Activated CD4-positive, alpha-beta T cell treated with anti-CD3 and anti-CD28 coated beads, Interleukin-2, Interleukin-4, amounts not matched to agents 100 ng/mL and 50 ng/mL, durations not matched to agents 16 hours and 8 hours (primary cell): Measurements from ENCODE around the gene KRTAP4-8.
"Not testable (repeated sequence)": the region's sequence is repeated elsewhere in the genome, so short reads cannot be mapped to it uniquely, and the experiment has no call there.

Experiments
- DNase-seq: peaks from one replicate; pipeline ENCODE4 v3.0.0-alpha.2; 2020; ENCODE audit warnings: low spot score

KRTAP4-8 gene

GRCh38 chr17:41065016-41065689 lies 32.8 kb downstream of the KRTAP4-8 start:
- not testable (repeated sequence) for DNase-seq

GRCh38 chr17:41064301-41064700 lies 33.6 kb downstream of the KRTAP4-8 start:
- no peak for DNase-seq

GRCh38 chr17:41063449-41063848 lies 34.5 kb downstream of the KRTAP4-8 start:
- DNase-seq, result no peak

- no peak for DNase-seq
These were observed 36.0 kb downstream of the KRTAP4-8 start for GRCh38 chr17:41061964-41062363.

- no peak for DNase-seq
These were observed 37.8 kb downstream of the KRTAP4-8 start, which contains the start of gene KRTAP2-3 for GRCh38 chr17:41060052-41060604. Gene KRTAP2-3, minus strand, starts transcription at chr17:41060114. Its CDS starts 64 bp downstream, at chr17:41060050.

- not testable (repeated sequence) for DNase-seq
These were observed 38.5 kb downstream of the KRTAP4-8 start for GRCh38 chr17:41059276-41060051.

- no peak for DNase-seq
These were observed 39.2 kb downstream of the KRTAP4-8 start for GRCh38 chr17:41058741-41059140.

- DNase-seq, result no peak
These were observed 40.4 kb downstream of the KRTAP4-8 start for GRCh38 chr17:41057547-41057946.

GRCh38 chr17:41055130-41055529 lies 42.8 kb downstream of the KRTAP4-8 start, which contains the start of gene KRTAP2-2:
Gene KRTAP2-2, minus strand, starts transcription at chr17:41055230. Its CDS starts 19 bp downstream, at chr17:41055211.
- DNase-seq, result not testable (repeated sequence)

- not testable (repeated sequence) for DNase-seq
These were observed 43.4 kb downstream of the KRTAP4-8 start for GRCh38 chr17:41054556-41054955.

- no peak for DNase-seq
These were observed 43.9 kb downstream of the KRTAP4-8 start for GRCh38 chr17:41054025-41054424.

- no peak for DNase-seq
These were observed 45.4 kb downstream of the KRTAP4-8 start for GRCh38 chr17:41052566-41052965.

GRCh38 chr17:41049110-41049509 lies 48.8 kb downstream of the KRTAP4-8 start:
- no peak for DNase-seq

GRCh38 chr17:41048441-41048840 lies 49.5 kb downstream of the KRTAP4-8 start:
- DNase-seq, result no peak
